ENCODE measurements around the gene CCDC34. TPM values are rescaled to one million over a fixed set of nuclear protein-coding genes. Genes with fewer than 3 reads are reported as not detected.

The CCDC34 gene
- total RNA-seq, 6 experiments from 2014 or later: 7.9 to 18.7 (median 13.9) TPM

DNA sequence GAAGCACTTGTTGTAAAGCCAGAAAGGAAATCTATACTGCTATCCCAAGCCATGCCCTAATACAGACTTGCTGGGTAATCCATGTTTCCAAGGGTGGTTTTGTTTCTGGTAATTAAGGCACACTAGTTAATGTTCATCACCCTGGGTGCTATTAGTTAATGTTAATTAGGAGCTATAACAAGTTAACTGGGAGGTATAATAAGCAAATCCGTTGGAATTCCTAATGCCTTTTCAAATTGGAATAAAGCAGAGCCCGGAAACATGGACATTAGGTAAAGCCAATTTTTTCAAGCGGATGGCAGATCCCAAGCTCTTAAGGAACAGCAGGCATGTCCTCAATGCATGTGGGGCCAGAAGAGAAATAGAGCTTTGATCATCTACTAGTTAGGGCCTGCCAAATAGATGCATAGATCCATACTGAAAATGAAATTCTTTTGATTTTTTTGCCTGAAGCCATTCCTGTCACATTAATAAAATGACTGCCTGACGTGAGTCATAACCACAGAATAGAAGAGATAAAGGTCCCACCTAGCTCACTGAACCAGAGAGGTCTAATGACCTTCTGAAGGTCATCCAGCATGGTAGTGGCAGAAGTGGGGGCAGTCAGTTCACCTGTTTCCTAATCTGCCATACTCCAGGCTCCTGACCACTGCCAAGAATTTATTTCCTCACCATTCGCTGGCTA lies 28.5 kb upstream of the CCDC34 start:
- Mint-ChIP-seq H3K4me1 (ENCODE audit: low read depth) (peaks cover 90% of the 10 kb centered on the region), H3K4me3 (peak overlapping the region; percentile 69), H3K27me3 (ENCODE audit: insufficient read depth) (no peaks in the 10 kb centered on the region), H3K27ac (peak overlapping the region; percentile 81), H3K36me3 (ENCODE audit: low read depth) (no peaks in the 10 kb centered on the region), H3K9me3 (no peaks in the 10 kb centered on the region)
- DNase-seq: no peak
- TF ChIP-seq, protein P1, sequence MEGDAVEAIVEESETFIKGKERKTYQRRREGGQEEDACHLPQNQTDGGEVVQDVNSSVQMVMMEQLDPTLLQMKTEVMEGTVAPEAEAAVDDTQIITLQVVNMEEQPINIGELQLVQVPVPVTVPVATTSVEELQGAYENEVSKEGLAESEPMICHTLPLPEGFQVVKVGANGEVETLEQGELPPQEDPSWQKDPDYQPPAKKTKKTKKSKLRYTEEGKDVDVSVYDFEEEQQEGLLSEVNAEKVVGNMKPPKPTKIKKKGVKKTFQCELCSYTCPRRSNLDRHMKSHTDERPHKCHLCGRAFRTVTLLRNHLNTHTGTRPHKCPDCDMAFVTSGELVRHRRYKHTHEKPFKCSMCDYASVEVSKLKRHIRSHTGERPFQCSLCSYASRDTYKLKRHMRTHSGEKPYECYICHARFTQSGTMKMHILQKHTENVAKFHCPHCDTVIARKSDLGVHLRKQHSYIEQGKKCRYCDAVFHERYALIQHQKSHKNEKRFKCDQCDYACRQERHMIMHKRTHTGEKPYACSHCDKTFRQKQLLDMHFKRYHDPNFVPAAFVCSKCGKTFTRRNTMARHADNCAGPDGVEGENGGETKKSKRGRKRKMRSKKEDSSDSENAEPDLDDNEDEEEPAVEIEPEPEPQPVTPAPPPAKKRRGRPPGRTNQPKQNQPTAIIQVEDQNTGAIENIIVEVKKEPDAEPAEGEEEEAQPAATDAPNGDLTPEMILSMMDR (IDR thresholded peaks at IDR 0.05): no peak

- TF ChIP-seq, protein P1 (IDR thresholded peaks at IDR 0.05): peak; percentile 29; the same call in 1 of the 2 replicates
- peak; percentile 83 for DNase-seq
- Mint-ChIP-seq H3K36me3 (ENCODE audit: low read depth) (no peaks in the 10 kb centered on the region), H3K9me3 (no peaks in the 10 kb centered on the region), H3K4me3 (peak overlapping the region; percentile 69), H3K27me3 (ENCODE audit: insufficient read depth) (no peaks in the 10 kb centered on the region), H3K27ac (peak overlapping the region; percentile 81), H3K4me1 (ENCODE audit: low read depth) (peaks cover 92% of the 10 kb centered on the region)
Measured at GRCh38 chr11:27390318-27391295, 27.6 kb upstream of the CCDC34 start.

DNA sequence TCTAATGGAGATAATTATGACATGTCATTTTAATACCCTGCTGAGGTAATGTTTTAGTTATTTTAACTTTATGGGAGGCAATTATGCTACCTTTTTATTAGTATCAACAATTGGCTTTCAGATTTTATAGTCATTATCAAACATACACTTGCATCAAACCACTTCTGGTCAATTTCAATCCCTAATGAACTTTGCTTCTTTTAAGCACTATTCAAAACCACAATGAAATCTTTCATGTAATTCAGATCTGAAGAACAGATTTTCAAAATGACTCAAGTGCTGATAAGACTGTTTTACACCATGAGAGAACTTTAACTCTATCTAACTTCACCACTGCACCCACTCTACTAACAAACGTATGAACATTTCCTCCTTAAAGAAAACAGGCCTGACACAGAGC lies 25.9 kb upstream of the CCDC34 start:
- Mint-ChIP-seq H3K27me3 (ENCODE audit: insufficient read depth) (peaks cover 2% of the 10 kb centered on the region; the same call in 1 of the 2 replicates), H3K4me3 (peak overlapping the region; percentile 10), H3K27ac (peak overlapping the region; percentile 23), H3K4me1 (ENCODE audit: low read depth) (peaks cover 97% of the 10 kb centered on the region), H3K9me3 (no peaks in the 10 kb centered on the region), H3K36me3 (ENCODE audit: low read depth) (0 out of 2 replicates have a peak, but pooled peaks cover 7% of the 10 kb centered on the region)
- TF ChIP-seq, protein P1 (IDR thresholded peaks at IDR 0.05): no peak
- DNase-seq: no peak

- TF ChIP-seq, protein P1 (IDR thresholded peaks at IDR 0.05): no peak
- peaks cover 2% of the 10 kb centered on the region; the same call in 1 of the 2 replicates for H3K27me3 Mint-ChIP-seq (ENCODE audit: insufficient read depth)
- DNase-seq: no peak
- peaks cover 97% of the 10 kb centered on the region for H3K4me1 Mint-ChIP-seq (ENCODE audit: low read depth)
- H3K4me3 Mint-ChIP-seq: no peak overlapping the region
- no peaks in the 10 kb centered on the region for H3K9me3 Mint-ChIP-seq
- 0 out of 2 replicates have a peak, but pooled peaks cover 7% of the 10 kb centered on the region for H3K36me3 Mint-ChIP-seq (ENCODE audit: low read depth)
- H3K27ac Mint-ChIP-seq: no peak overlapping the region
Measured at GRCh38 chr11:27388001-27388400, 25.0 kb upstream of the CCDC34 start.

DNA sequence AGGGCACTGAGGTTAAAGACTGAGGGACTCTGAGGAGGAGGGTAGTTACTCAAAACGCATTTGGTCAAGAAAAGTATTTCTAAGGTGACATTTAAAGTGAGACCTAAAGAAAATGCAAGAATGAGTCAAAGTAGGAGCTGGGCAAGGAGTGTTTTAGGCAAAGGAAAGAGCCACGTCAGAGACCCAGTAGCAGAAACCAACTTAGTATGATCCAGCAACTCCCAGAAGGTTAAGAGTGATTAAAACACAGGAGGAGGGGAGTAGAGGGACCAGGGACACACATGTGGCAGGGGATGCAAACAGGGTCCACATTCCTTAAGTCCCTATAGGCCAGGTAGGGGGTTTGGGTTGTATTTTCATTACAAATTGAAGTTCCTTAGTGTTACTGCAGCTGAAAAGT lies 24.3 kb upstream of the CCDC34 start:
- DNase-seq: no peak
- H3K27me3 Mint-ChIP-seq (ENCODE audit: insufficient read depth): peaks cover 2% of the 10 kb centered on the region; the same call in 1 of the 2 replicates
- H3K4me3 Mint-ChIP-seq: no peak overlapping the region
- TF ChIP-seq, protein P1 (IDR thresholded peaks at IDR 0.05): no peak
- H3K27ac Mint-ChIP-seq: no peak overlapping the region
- H3K36me3 Mint-ChIP-seq (ENCODE audit: low read depth): 0 out of 2 replicates have a peak, but pooled peaks cover 7% of the 10 kb centered on the region
- H3K9me3 Mint-ChIP-seq: no peaks in the 10 kb centered on the region
- peaks cover 90% of the 10 kb centered on the region for H3K4me1 Mint-ChIP-seq (ENCODE audit: low read depth)
